Measurements from ENCODE around the gene PSPN.
A peak's percentile ranks its signal among the peaks of the same experiment; 100 is the strongest.
"Not testable (repeated sequence)": the region's sequence is repeated elsewhere in the genome, so short reads cannot be mapped to it uniquely, and the experiment has no call there.

PSPN gene

GRCh38 chr19:6402837-6403608, 27.3 kb upstream of the PSPN start:
- no peak for DNase-seq (ENCODE audit: low read depth in 1 of 2, low spot score in 1 of 2)

GRCh38 chr19:6402058-6402457, 26.3 kb upstream of the PSPN start:
- DNase-seq (ENCODE audit: low read depth in 1 of 2, low spot score in 1 of 2) = no peak

- DNase-seq (ENCODE audit: low read depth in 1 of 2, low spot score in 1 of 2) = not testable (repeated sequence)
Observed at GRCh38 chr19:6400062-6400944, 24.6 kb upstream of the PSPN start.

- DNase-seq (ENCODE audit: low read depth in 1 of 2, low spot score in 1 of 2) = no peak
Observed at GRCh38 chr19:6396305-6396704, 20.6 kb upstream of the PSPN start.

- DNase-seq (ENCODE audit: low read depth in 1 of 2, low spot score in 1 of 2) = no peak
Observed at GRCh38 chr19:6394831-6395230, 19.1 kb upstream of the PSPN start.

- peak; percentile 56 to 74 for DNase-seq (ENCODE audit: low read depth in 1 of 2, low spot score in 1 of 2)
Observed at GRCh38 chr19:6393983-6394412, 18.3 kb upstream of the PSPN start.

- DNase-seq (ENCODE audit: low read depth in 1 of 2, low spot score in 1 of 2) = peak; percentile 89 to 90
Observed at GRCh38 chr19:6393074-6393982, 17.6 kb upstream of the PSPN start, which contains the start of gene GTF2F1. TSS of gene GTF2F1 (minus strand) at chr19:6393164. CDS start at chr19:6392995, 169 bp downstream.

GRCh38 chr19:6392221-6393073, 16.7 kb upstream of the PSPN start:
- no peak for DNase-seq (ENCODE audit: low read depth in 1 of 2, low spot score in 1 of 2)

GRCh38 chr19:6387372-6387771, 11.6 kb upstream of the PSPN start:
- no peak for DNase-seq (ENCODE audit: low read depth in 1 of 2, low spot score in 1 of 2)

GRCh38 chr19:6384381-6384780, 8.6 kb upstream of the PSPN start:
- no peak for DNase-seq (ENCODE audit: low read depth in 1 of 2, low spot score in 1 of 2)

- DNase-seq (ENCODE audit: low read depth in 1 of 2, low spot score in 1 of 2) = no peak
Observed at GRCh38 chr19:6383188-6383587, 7.5 kb upstream of the PSPN start.

GRCh38 chr19:6381030-6381750, 5.5 kb upstream of the PSPN start:
- no peak for DNase-seq (ENCODE audit: low read depth in 1 of 2, low spot score in 1 of 2)

GRCh38 chr19:6379744-6380143, 4.0 kb upstream of the PSPN start:
- DNase-seq (ENCODE audit: low read depth in 1 of 2, low spot score in 1 of 2) = no peak

GRCh38 chr19:6378486-6378885, 2.8 kb upstream of the PSPN start:
- no peak for DNase-seq (ENCODE audit: low read depth in 1 of 2, low spot score in 1 of 2)

- no peak for DNase-seq (ENCODE audit: low read depth in 1 of 2, low spot score in 1 of 2)
Observed at GRCh38 chr19:6378041-6378440, 2.3 kb upstream of the PSPN start.

GRCh38 chr19:6376512-6377190, 918 bp upstream of the PSPN start:
- DNase-seq (ENCODE audit: low read depth in 1 of 2, low spot score in 1 of 2) = no peak

GRCh38 chr19:6374711-6375410, 872 bp downstream of the PSPN start:
- no peak for DNase-seq (ENCODE audit: low read depth in 1 of 2, low spot score in 1 of 2)

GRCh38 chr19:6374161-6374709, 1.5 kb downstream of the PSPN start:
- DNase-seq (ENCODE audit: low read depth in 1 of 2, low spot score in 1 of 2) = no peak

All from activated CD4-positive, alpha-beta T cell treated with anti-CD3 and anti-CD28 coated beads, Interleukin-2, amount 50 U/mL, for 24 hours (primary cell).